HL-60 (cell line): ENCODE measurements around the gene MROH2A.

ENCODE experiments used
- DNase-seq, 2 experiments: peaks; one replicate each; pipeline ENCODE4 v3.0.0-alpha.2; 2010 to 2020; ENCODE audit warnings: low read depth in 1 of 2, low spot score in 1 of 2
- H3K27ac ChIP-seq: fragments of 250-450 bp; sonication (Bioruptor Pico); replicated peaks from 2 replicates; pipeline ENCODE4 v1.5.1; 2020; ENCODE audit warnings: mild to moderate bottlenecking, moderate library complexity
- H3K27me3 ChIP-seq: fragments of 250-450 bp; sonication (Bioruptor Pico); 2 replicates; pipeline ENCODE4 v1.5.1; 2021; ENCODE audit warnings: mild to moderate bottlenecking, moderate library complexity; ENCODE audit not compliant: insufficient read depth, poor library complexity, severe bottlenecking
- H3K4me3 ChIP-seq: replicated peaks from 2 replicates; pipeline ENCODE4 v1.5.1; 2011; ENCODE audit warnings: mild to moderate bottlenecking, control low read depth, low read length; ENCODE audit not compliant: insufficient read depth
- CTCF ChIP-seq: IDR thresholded peaks from one replicate; pipeline ENCODE4 v1.5.1; 2011; ENCODE audit warnings: low read length, control low read depth, inconsistent platforms; ENCODE audit not compliant: insufficient read depth
- GABPA ChIP-seq: IDR thresholded peaks from 2 replicates; pipeline ENCODE4 v1.6.1; 2012; ENCODE audit warnings: low read depth
- POLR2AphosphoS5 ChIP-seq: IDR thresholded peaks from 2 replicates; pipeline ENCODE4 v1.6.1; 2012; ENCODE audit warnings: low read depth
- REST ChIP-seq: IDR thresholded peaks from 2 replicates; pipeline ENCODE4 v1.6.1; 2012; ENCODE audit warnings: low read depth; ENCODE audit not compliant: insufficient replicate concordance
- SPI1 ChIP-seq: IDR thresholded peaks from 2 replicates; pipeline ENCODE4 v1.6.1; 2012; ENCODE audit warnings: low read depth, mild to moderate bottlenecking, borderline replicate concordance

The MROH2A gene

GRCh38 chr2:233839447-233839820, 61.3 kb downstream of the MROH2A start:
- Histone ChIP-seq H3K4me3 (no peak overlapping the region), H3K27ac (no peak overlapping the region), H3K27me3 (no peaks in the 10 kb centered on the region)
- TF ChIP-seq REST (no peak), GABPA (no peak), POLR2AphosphoS5 (no peak), CTCF (no peak), SPI1 (no peak)
- no peak for DNase-seq

GRCh38 chr2:233840520-233840919, 62.4 kb downstream of the MROH2A start:
- no peak for DNase-seq
- no peak for TF ChIP-seq GABPA
- no peak for TF ChIP-seq REST
- no peak for TF ChIP-seq POLR2AphosphoS5
- TF ChIP-seq CTCF: no peak
- no peak for TF ChIP-seq SPI1
- Histone ChIP-seq H3K27me3 (no peaks in the 10 kb centered on the region), H3K27ac (no peak overlapping the region), H3K4me3 (no peak overlapping the region)

GRCh38 chr2:233841183-233841582, 63.1 kb downstream of the MROH2A start:
- no peak for TF ChIP-seq SPI1
- no peak for TF ChIP-seq POLR2AphosphoS5
- no peak for TF ChIP-seq REST
- Histone ChIP-seq H3K27me3 (no peaks in the 10 kb centered on the region), H3K27ac (no peak overlapping the region), H3K4me3 (no peak overlapping the region)
- no peak for DNase-seq
